ENCODE data around the gene DIAPH1. TPM values are rescaled to one million over a fixed set of nuclear protein-coding genes. Genes with fewer than 3 reads are reported as not detected.

DIAPH1 gene
- total and polyA plus RNA-seq, 11 donors = 29.9 to 137 (median 61.5) TPM

- WGBS, 4 donors = 3 to 9% (median 6%) methylated on average over 29 to 43 of the region's 43 CpGs
- TF ChIP-seq, protein P1, sequence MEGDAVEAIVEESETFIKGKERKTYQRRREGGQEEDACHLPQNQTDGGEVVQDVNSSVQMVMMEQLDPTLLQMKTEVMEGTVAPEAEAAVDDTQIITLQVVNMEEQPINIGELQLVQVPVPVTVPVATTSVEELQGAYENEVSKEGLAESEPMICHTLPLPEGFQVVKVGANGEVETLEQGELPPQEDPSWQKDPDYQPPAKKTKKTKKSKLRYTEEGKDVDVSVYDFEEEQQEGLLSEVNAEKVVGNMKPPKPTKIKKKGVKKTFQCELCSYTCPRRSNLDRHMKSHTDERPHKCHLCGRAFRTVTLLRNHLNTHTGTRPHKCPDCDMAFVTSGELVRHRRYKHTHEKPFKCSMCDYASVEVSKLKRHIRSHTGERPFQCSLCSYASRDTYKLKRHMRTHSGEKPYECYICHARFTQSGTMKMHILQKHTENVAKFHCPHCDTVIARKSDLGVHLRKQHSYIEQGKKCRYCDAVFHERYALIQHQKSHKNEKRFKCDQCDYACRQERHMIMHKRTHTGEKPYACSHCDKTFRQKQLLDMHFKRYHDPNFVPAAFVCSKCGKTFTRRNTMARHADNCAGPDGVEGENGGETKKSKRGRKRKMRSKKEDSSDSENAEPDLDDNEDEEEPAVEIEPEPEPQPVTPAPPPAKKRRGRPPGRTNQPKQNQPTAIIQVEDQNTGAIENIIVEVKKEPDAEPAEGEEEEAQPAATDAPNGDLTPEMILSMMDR (IDR thresholded peaks at IDR 0.05) = no peak
- no peak for TF ChIP-seq POLR2A (IDR thresholded peaks at IDR 0.05)
- H3K4me3 ChIP-seq = peak overlapping the region; percentile 33 to 67 (median 60)
- peak; percentile 5 to 39 (median 10) for ATAC-seq
- H3K9me3 ChIP-seq = no peaks in the 10 kb centered on the region
- intact Hi-C loops (cut with DNase I) = loop anchor here in 6 of 10 donors (5.0 kb wide), 3 partner anchors 36 to 91 kb away; partner anchors contain the start of genes PCDHGC3 (in 5 of the 6) and PCDHGA11 (in 1 of the 6)
- H3K27me3 ChIP-seq = no peaks in the 10 kb centered on the region
- peak overlapping the region; percentile 26 to 96 (median 88) for H3K27ac ChIP-seq
- peaks cover 0 to 56% (median 37%) of the 10 kb centered on the region in 9 donors for H3K36me3 ChIP-seq
- peak in 3 of 5 donors; percentile 53 to 66 (median 60) for DNase-seq
- H3K4me1 ChIP-seq = peaks cover 14 to 85% (median 64%) of the 10 kb centered on the region in 12 donors
Measured at GRCh38 chr5:141512911-141513626, 105.7 kb downstream of the DIAPH1 start.

- peaks cover 0 to 50% (median 38%) of the 10 kb centered on the region in 9 donors for H3K36me3 ChIP-seq
- peaks cover 14 to 85% (median 69%) of the 10 kb centered on the region in 12 donors for H3K4me1 ChIP-seq
- DNase-seq = peak; percentile 78 to 89 (median 83)
- ATAC-seq = peak; percentile 4 to 25 (median 10)
- peak overlapping the region; percentile 33 to 67 (median 60) for H3K4me3 ChIP-seq
- H3K27me3 ChIP-seq = no peaks in the 10 kb centered on the region
- H3K9me3 ChIP-seq = no peaks in the 10 kb centered on the region
- 10 to 36% (median 27%) methylated on average over 26 to 28 of the region's 28 CpGs for WGBS, 4 donors
- TF ChIP-seq, protein P1 (IDR thresholded peaks at IDR 0.05) = peak; percentile 72 to 91 (median 85)
- TF ChIP-seq POLR2A (IDR thresholded peaks at IDR 0.05) = no peak
- intact Hi-C loops (cut with DNase I) = loop anchor here in 6 of 10 donors (5.0 kb wide), 3 partner anchors 35 to 90 kb away; partner anchors contain the start of genes PCDHGC3 (in 5 of the 6) and PCDHGA11 (in 1 of the 6)
- peak overlapping the region in 11 of 12 donors; percentile 79 to 96 (median 91) for H3K27ac ChIP-seq
Measured at GRCh38 chr5:141512390-141512910, 106.3 kb downstream of the DIAPH1 start.

- WGBS, 4 donors = 71 to 74% (median 73%) methylated on average over 4 of the region's 4 CpGs
- intact Hi-C loops (cut with DNase I) = loop anchor here in 6 of 10 donors (5.0 kb wide), 3 partner anchors 35 to 90 kb away; partner anchors contain the start of genes PCDHGC3 (in 5 of the 6) and PCDHGA11 (in 1 of the 6)
- TF ChIP-seq POLR2A (IDR thresholded peaks at IDR 0.05) = no peak
- TF ChIP-seq, protein P1 (IDR thresholded peaks at IDR 0.05) = no peak
- no peak for DNase-seq
- Histone ChIP-seq H3K4me1 (peaks cover 16 to 85% (median 70%) of the 10 kb centered on the region in 12 donors), H3K27ac (peak overlapping the region in 11 of 12 donors; percentile 79 to 96 (median 91)), H3K9me3 (no peaks in the 10 kb centered on the region), H3K36me3 (peaks cover 0 to 44% (median 38%) of the 10 kb centered on the region in 9 donors), H3K4me3 (peak overlapping the region in 2 of 12 donors; percentile 54 to 66), H3K27me3 (no peaks in the 10 kb centered on the region)
- ATAC-seq = no peak
Measured at GRCh38 chr5:141511771-141512325, 107.0 kb downstream of the DIAPH1 start.
